Measurements from ENCODE around the gene TPRX1. TPM values are rescaled to one million over a fixed set of nuclear protein-coding genes. Genes with fewer than 3 reads are reported as not detected.
"Not testable (repeated sequence)": the region's sequence is repeated elsewhere in the genome, so short reads cannot be mapped to it uniquely, and the experiment has no call there.

TPRX1 gene
- total RNA-seq, 1 donor from 2014 or later = not detected

DNA sequence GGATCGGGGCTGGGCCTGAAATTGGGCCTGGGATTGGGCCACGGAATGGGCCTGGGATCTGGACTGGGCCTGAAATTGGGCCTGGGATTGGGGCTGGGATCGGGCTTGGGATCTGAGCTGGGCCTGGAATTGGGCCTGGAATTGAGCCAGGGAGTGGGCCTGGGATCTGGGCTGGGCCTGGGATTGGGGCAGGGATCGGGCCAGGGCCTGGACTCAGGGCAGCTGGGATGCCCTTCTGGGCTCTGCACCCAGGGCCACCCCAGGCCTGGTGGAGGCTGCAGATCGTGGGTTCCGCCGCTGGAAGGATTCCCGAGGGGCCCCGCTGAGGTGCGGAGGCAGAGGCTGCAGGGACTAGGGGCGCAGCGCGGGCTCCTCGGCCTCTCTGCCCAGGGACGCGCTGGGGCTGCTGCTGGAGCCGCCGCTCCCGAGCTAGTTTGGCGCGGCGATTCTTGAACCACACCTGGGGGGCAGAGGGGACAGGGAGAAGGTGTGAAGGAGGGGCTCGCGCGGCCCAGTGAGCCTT, 1.8 kb downstream of the TPRX1 start:
- intact Hi-C loops (cut with micrococcal nuclease) = no loop called here

DNA sequence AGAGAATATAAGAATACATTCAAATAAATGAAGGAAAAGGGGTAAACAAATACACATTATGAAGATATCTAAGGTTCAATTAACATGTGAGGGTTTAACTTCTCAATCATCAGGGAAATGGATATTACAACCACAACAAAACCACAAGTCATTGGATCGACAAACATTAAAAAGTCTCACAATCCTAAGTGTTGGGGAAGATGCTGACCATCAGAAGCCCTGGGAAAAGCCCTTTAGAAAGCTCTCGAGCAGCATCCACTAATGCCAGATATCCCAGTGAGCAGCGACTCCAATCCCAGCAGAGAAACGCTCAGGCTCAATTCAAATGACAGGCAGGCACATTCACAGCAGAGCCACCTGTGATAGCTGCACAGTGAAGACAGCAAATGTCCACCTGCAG, 3.1 kb downstream of the TPRX1 start:
- intact Hi-C loops (cut with micrococcal nuclease) = no loop called here

DNA sequence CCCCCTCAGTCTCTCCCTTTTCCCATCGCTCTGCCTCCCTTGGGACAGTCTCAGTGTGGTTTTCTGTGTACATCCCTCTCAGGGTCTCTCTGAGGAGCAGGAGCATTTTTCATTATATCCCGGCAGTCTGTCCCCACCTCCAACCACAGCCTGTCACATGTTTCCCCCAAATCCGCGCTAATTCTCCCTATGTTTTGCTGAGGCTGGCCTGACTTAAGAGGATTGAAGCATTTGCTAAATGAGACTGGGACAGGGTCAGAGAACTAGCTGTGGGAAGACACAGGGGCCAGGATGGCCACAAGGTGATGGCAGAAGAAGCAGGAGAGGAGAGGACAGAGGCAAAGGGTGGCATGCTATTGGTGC, 5.5 kb downstream of the TPRX1 start:
- intact Hi-C loops (cut with micrococcal nuclease) = no loop called here

DNA sequence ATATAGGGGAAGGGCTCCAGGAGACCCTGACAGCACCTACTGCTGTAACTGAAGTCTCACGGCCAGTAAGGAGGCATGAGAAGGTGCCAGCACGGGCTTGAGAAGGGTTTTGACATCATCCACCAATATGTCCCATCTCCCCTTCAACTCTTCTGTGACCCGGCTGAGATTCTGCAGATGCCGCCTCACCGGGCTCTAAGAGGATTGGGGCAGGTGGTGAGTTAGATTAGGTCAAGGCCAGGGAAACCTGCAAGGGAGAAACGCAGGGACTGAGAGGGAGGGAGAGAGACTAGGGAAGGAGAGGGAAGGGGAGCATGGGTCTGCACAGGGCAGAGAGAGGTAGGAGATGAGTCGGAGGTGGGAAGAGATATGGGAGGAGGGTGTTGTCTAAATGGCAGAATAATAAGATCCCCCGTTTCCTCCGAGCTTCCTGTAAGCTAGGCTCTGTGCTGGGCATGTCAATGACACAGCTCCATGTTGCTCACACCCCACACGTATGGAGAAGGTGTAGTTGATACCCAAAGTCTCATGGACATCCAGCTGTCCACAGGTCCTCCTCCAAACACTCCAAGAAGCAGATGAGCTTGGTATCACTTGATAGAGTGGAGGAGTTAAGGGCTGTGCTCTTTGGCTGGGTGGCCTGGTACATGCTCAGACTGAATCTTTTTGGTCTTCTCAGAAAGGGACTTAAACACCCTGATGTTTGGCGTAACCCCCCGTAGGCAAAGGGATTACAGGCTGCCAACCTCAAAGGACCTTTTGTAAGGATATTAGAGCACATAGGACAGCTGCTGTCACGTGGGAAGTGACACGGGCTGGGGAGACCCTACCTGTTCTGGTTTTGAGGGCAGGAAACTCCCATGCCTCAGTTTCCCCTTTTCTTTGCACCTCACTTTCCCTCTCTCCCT, 6.1 kb downstream of the TPRX1 start:
- intact Hi-C loops (cut with micrococcal nuclease) = no loop called here

DNA sequence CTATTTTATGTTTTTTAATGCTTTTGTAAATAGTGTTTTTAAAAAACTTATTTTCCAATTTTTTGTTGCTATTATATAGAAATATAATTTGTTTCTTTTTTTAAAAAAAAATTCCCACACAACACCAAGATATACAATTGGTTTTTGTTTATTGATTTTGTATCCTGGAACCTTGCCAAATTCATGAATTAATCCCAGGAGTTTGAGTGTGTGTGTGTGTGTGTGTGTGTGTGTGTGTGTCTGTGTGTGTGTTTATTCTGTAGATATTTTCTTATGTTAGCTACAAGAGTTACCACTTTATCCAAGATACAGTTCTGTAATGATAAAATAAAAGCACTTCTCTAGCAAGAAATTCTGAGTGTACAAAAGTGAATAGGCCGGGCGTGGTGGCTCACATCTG, 7.6 kb downstream of the TPRX1 start:
- intact Hi-C loops (cut with micrococcal nuclease) = no loop called here

DNA sequence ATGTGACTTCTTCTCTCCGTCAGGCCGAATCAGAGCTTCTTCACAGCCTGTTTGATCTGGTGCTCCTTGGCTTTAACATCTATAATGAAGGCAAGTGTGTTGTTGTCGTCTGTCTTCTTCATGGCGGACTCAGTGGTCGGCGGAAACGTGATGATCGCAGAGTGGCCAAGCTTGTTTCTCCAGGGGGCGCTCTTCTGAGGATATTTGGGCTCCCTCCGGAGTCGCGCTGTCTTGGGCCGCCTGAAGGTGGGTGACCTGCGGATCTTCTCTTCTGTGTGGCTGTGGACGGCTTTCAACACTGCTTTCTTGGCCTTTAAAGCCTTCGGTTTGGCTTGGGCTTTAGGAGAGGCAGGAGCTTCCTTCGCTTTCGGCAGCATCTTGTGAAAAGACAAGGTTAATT, 9.8 kb downstream of the TPRX1 start:
- intact Hi-C loops (cut with micrococcal nuclease) = no loop called here

DNA sequence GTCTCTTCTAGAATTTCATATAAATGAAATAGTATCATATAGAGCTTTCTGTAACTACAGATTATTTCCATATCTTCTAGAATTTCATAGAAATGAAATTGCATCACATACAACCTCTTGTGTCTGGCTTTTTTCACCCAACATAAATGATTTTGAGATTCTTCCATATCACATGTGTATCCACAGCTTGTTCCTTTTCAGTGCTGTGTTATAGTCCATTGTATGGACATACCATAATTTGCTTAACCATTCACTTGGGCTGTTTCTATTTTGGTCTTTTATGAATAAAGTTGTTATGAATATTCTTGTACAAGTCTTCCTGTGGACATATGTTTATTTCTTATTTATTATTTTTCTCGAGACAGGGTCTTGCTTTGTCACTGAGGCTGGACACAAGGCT, 11.7 kb downstream of the TPRX1 start:
- intact Hi-C loops (cut with micrococcal nuclease) = no loop called here

DNA sequence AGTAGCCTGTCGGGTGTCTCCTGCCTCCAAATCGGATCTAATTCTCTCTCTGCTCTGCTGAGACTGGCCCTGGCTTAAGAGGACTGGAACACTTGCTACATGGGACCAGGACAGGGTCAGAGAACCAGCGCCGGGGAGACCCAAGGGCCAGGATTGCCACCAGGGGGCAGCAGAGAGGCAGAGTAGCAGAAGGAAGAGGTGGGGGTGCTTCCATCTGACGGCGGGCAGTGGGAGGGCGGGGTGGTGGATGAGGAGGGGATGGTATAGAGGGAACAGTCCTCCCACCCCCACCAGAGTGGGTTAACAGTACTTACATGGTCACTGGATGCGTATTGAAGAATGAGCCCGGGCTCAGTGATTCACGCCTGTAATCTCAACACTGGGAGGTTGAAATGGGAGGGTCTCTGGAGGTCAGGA, 13.9 kb downstream of the TPRX1 start:
- intact Hi-C loops (cut with micrococcal nuclease) = no loop called here

DNA sequence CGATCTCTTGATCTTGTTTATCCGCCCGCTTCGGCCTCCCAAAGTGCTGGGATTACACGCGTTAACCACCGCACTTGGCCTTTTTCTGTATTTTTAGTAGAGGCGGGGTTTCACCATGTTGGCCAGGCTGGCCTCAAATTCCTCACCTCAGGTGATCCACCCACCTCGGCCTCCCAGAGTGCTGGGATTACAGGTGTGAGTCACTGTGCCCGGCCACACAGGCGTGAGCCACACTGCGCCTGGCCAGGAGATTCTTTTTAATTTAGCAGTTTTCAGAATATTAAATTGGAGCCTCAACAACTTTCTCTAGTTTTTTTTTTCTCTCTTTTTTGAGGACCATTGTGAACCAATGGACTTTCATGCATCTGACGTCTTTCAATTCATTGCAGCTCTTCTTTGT, 14.5 kb downstream of the TPRX1 start:
- intact Hi-C loops (cut with micrococcal nuclease) = not testable (repeated sequence)

DNA sequence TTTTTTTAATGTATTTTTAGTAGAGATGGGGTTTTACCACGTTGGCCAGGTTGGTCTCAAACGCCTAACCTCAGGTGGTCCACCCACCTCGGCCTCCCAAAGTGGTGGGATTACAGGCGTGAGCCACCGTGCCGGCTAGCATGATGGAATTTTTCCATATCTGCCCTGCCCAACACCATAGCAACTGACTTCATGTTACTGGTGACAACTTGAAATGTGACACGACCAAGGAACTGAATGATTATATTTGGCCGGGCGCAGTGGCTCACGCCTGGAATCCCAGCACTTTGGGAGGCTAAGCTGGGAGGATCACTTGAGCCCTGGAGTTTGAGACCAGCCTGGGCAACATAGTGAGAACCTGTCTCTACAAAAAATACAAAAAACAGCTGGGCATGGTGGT, 17.0 kb downstream of the TPRX1 start:
- intact Hi-C loops (cut with micrococcal nuclease) = not testable (repeated sequence)

DNA sequence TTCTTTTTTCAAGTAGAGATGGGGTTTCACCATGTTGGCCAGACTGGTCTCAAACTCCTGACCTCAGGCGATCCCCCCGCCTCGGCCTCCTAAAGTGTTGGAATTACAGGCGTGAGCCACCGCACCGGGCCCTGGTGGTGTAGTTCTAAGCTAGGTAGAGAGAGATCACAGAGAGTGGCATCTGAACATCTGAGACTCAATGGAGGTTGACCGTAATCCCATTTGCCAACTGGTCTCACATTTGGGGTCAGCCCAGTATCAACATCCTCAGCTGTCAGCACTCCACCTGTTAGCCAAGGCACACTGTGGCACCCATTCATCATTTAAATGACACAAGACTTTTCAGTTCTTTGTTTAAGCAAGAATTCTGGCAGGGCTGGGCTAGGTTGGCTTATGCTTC, 17.8 kb downstream of the TPRX1 start:
- intact Hi-C loops (cut with micrococcal nuclease) = no loop called here

DNA sequence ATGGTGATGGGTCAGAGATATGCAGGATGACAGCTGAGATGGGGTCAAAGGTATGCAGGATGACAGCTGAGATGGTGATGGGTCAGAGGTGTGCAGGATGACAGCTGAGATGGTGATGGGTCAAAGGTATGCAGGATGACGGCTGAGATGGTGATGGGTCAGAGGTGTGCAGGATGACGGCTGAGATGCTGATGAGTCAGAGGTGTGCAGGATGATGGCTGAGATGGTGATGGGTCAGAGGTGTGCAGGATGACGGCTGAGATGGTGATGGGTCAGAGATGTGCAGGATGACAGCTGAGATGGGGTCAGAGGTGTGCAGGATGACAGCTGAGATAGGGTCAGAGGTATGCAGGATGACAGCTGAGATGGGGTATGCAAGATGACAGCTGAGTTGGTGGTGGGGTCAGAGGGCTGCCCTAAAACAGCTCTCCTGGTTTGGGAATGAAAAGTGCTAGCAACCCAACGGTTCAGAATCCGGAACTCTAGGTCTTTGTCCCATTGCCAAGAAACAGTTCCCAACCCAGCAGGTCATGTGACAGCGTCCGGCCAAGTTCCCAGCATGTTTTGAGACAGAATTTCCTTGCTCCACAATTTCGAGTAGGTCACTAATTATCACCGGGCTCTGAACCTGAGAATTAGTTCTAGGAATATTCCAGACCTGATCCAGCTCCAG, 22.6 kb downstream of the TPRX1 start:
- intact Hi-C loops (cut with micrococcal nuclease) = no loop called here

DNA sequence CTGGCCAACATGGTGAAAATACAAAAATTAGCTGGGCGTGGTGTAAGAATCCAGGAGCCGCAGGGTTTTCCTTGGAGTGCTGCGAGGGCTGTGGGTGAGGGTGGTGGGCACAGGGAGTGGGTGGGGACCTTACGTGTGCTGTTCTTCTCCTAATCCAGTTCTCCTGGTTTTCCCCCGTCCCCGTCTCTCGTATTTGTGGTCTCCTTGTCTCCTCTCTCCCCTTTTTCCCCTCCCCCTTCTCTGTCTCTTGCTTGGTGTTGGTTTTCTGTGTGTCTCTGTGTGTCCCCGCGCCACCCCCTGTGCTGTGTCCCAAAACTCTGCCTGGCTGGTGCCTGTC, 24.2 kb downstream of the TPRX1 start:
- intact Hi-C loops (cut with micrococcal nuclease) = no loop called here

DNA sequence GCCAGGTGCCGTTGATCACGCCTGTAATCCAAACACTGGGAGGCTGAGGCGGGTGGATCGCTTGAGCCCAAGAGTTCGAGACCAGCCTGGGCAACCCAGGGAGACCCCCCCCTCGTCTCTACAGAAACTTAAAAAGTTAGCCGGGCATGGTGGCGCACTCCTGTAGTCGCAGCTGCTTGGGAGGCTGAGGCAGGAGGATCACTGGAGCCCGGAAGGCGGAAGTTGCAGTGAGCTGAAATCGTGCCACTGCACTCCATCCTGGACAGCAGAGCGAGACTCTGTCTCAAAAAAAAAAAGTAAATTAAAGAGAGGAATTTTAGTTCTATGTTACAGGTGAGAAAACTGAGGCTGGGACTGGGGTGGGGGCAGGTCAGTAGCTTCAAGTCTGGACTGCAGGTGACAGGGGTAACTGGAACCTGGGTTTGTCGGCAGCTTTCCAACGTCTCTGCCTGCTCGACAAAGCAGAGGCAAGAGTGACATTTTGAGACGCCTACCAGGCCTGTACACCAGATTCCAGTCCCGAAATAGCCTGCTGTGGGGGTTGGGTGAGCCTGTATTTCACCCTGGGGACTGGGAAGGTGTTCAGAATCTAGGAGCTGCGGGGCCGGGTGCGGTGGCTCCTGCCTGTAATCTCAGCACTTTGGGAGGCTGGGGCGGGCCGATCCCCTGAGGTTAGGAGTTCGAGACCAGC, 24.7 kb downstream of the TPRX1 start:
- intact Hi-C loops (cut with micrococcal nuclease) = no loop called here

DNA sequence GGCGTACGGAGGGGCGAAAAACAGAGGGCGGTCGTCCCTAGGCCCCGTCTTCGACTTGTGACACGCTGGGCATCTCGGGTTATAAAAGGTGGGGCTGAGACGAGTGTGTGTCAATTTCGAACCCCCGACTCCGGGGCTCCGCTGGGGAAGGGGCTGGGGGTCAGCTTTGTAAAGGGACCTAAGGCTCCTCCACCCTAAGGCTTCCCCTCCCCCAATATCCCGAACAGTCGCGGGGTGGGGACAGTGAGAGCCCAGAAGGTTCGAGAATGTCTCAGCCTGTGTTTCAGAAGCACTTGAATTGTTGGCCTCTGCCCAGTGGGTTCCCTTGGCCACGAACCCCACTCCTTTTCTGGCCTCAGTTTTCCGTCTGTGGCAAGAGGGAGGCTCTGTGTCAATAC, 25.4 kb downstream of the TPRX1 start:
- intact Hi-C loops (cut with micrococcal nuclease) = loop anchor here (1.0 kb wide), 1 partner anchor 34 kb away; the partner anchor contains the start of gene NOP53

DNA sequence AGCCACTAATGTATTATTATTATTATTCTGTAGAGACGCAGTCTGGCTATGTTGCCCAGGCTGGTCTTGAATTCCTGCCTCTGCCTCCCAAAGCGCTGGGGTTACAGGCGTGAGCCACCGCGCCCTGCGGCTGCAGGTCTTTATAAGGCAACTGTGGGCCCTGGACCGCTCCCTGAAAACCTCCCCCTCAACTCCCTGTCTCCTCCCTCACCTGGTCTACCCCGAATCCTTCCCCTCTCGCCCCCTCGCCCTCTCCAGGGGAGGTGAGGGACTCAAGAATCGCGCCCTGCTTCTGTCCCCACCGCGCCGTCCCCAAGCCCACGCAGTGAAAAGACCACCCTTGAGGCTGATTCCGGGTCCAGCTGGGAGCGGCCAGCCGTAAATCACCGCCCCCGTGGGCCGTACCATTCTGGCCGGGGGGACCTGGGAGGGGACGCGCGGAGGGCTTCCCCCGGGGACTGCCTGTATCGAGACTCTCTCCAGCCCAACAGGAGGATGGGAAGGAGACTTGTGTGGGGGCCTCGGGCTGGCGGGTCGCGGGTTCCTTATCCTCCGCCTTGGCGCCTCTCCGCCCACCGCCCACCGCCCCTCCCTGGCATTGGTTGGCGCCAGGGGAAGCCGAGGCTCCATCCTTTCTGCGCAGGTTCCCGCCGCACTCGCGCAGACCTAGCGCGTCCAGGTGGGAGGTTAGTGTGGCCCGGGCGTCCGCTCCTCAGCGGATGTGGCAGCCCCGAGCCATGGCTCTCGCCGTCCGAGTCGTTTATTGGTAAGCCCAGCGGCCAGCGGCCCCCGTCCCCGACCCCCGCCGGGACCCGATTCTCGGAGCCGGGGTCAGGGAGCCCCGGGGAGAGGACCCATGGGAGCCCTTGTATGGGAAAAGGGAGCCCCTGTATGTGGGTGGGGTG, 26.1 kb downstream of the TPRX1 start, which contains the start of gene SELENOW:
SELENOW (plus strand) TSS at position 655 of the 905 bp plus-strand sequence; CDS start at position 738, 83 bp downstream.
- intact Hi-C loops (cut with micrococcal nuclease) = loop anchor here (1.0 kb wide), 1 partner anchor 33 kb away; the partner anchor contains the start of gene NOP53

DNA sequence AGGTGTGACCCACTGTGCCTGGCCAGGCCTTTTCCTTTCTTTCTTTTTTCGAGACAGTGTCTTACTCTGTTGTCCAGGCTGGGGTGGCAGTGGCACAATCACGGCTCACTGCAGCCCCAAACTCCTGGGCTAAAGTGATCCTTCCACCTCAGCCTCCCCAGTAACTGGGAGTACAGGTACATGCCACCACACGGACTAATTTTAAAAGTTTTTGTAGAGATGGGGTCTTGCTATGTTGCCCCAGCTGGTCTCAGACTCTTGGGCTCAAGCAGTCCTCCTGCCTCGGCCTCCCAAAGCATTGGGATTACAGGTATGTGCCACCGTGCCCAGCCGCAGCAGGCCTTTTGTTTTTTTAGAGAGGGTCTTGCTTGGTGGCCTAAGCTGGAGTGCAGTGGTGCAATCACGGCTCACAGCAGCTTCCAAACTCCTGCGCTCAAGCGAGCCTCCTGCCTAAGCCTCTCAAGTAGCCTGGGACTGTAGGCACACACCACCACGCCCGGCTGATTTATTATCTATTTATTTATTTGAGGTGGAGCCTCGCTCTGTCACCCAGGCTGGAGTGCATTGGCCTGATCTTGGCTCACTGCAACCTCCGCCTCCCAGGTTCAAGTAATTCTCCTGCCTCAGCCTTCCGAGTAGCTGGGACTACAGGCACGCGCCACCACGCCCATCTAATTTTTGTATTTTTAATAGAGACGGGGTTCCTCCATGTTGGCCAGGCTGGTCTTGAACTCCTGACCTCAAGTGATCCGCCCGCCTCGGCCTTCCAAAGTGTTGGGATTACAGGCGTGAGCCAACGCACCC, 26.9 kb downstream of the TPRX1 start:
- intact Hi-C loops (cut with micrococcal nuclease) = loop anchor here (1.0 kb wide), 1 partner anchor 32 kb away; the partner anchor contains the start of gene NOP53

DNA sequence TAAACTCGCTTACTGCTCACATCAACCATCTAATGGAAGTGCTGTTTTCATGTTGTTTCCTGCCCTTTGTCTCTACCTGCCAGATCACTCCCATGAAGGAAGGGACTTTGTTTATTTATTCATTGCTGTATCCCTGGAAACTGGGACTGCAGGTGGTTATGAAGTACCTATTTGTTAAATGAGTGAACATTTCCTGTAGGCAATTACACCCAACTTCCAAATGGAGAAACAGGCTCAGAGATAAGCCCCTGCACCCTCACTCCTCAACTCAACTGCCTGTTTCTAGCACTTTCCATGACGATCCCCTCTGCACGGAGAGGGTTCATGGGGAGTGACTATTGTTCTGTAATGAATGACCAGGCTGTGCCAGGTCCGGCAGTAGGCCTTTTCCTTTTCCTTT, 27.8 kb downstream of the TPRX1 start:
- intact Hi-C loops (cut with micrococcal nuclease) = no loop called here

DNA sequence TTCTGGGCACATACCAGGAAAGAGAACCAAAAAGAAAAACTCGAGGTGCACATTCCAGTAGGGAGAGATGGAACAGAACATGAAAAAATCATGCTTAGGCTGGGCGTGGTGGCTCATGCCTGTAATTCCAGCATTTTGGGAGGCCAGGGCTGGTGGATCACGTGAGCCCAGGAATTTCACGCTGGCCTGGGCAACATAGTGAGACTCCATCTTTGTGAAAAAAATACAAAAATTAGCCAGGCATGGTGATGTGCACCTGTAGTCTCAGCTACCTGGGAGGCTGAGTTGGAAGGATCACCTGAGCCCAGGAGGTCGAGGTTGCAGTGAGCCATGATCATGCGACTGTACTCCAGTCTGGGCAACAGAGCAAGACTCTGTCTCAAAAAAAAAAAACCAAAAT, 33.1 kb downstream of the TPRX1 start:
- intact Hi-C loops (cut with micrococcal nuclease) = not testable (repeated sequence)

DNA sequence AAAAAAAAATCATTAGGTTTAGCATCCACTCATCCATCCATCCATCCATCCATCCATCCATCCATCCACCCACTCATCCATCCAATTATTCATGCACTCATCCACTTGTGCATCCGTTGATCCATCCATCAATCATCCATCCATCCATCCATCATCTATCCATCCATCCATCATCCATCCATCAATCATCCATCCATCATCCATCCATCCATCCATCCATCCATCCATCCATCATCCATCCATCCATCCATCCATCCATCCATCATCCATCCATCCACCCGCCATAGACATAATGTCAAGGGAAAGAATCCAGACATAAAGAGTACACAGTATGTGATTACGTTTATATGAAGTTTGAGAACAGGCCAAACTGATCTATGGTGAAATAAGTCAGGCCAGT, 34.8 kb downstream of the TPRX1 start:
- intact Hi-C loops (cut with micrococcal nuclease) = no loop called here

Data from T-helper 1 cell treated with Interleukin-12 subunit alpha and Interleukin-12 subunit beta and Interleukin-4 antibody, amounts not matched to agents 30 ng/mL and 1 ng/mL, for 36 hours (primary cell).